ENCODE results near the gene MINDY3. TPM values are rescaled to one million over a fixed set of nuclear protein-coding genes. Genes with fewer than 3 reads are reported as not detected.

The MINDY3 gene
- polyA plus RNA-seq, 6 donors from 2014 or later, result 2.8 to 8.3 (median 7.1) TPM

Other genes starting within 250 kb of the MINDY3 start
- not detected for gene ITGA8, start 140.6 kb downstream of the MINDY3 start, polyA plus RNA-seq (ENCODE audit: low read depth in 6 of 6)

Data from naive B cell (primary cell).